Cardiac muscle cell (in vitro differentiated cells and primary cell): ENCODE data around the gene FAM43B. TPM values are rescaled to one million over a fixed set of nuclear protein-coding genes. Genes with fewer than 3 reads are reported as not detected.
A peak's percentile ranks its signal among the peaks of the same experiment; 100 is the strongest.

Source experiments
- DNase-seq, 2 donors: peaks; one replicate each; pipeline versions ENCODE4 v3.0.0 to v3.0.0-alpha.2; 2010 to 2017; ENCODE audit warnings: low read depth in 1 of 2, low spot score in 1 of 2
- H3K27ac ChIP-seq: fragments of 200-600 bp; sonication (generic); 2 replicates; pipeline ENCODE4 v1.5.1; 2016
- H3K27me3 ChIP-seq: fragments of 200-600 bp; sonication (generic); 2 replicates; pipeline ENCODE4 v1.6.0; 2016; ENCODE audit warnings: control low read depth
- H3K36me3 ChIP-seq: fragments of 200-600 bp; sonication (generic); 2 replicates; pipeline ENCODE4 v1.5.1; 2016; ENCODE audit warnings: control low read depth
- H3K4me1 ChIP-seq: fragments of 200-600 bp; sonication (generic); 2 replicates; pipeline ENCODE4 v1.8.1; 2017; ENCODE audit warnings: low read depth, mild to moderate bottlenecking, mixed run types
- H3K4me3 ChIP-seq: fragments of 200-600 bp; sonication (generic); 2 replicates; pipeline ENCODE4 v1.5.1; 2016; ENCODE audit warnings: mild to moderate bottlenecking
- H3K9me3 ChIP-seq: fragments of 200-600 bp; sonication (generic); 2 replicates; pipeline ENCODE4 v1.5.1; 2017; ENCODE audit warnings: low read depth, mild to moderate bottlenecking, control low read depth
- polyA plus RNA-seq: library from polyadenylated mRNA; unstranded; fragments of >200 nt; fragmentation: Nextera tagmentation; extraction: Ambion mirVana; gene quantifications from 2 replicates; pipeline ENCODE4 v1.2.1, GENCODE V29; 2016
- total RNA-seq: library from RNA; depleted of rRNA; stranded (reverse); fragments of >200 nt; gene quantifications from 2 replicates; pipeline ENCODE4 v1.2.3, GENCODE V29; 2016
- TF ChIP-seq, protein P1 (sequence below): IDR thresholded peaks from 2 replicates; pipeline ENCODE4 v1.5.1; 2012; ENCODE audit warnings: low read depth, mild to moderate bottlenecking, low read length

Gene FAM43B
- total and polyA plus RNA-seq, 2 experiments from 2014 or later = 3.8 to 7.6 TPM

- TF ChIP-seq, protein P1, sequence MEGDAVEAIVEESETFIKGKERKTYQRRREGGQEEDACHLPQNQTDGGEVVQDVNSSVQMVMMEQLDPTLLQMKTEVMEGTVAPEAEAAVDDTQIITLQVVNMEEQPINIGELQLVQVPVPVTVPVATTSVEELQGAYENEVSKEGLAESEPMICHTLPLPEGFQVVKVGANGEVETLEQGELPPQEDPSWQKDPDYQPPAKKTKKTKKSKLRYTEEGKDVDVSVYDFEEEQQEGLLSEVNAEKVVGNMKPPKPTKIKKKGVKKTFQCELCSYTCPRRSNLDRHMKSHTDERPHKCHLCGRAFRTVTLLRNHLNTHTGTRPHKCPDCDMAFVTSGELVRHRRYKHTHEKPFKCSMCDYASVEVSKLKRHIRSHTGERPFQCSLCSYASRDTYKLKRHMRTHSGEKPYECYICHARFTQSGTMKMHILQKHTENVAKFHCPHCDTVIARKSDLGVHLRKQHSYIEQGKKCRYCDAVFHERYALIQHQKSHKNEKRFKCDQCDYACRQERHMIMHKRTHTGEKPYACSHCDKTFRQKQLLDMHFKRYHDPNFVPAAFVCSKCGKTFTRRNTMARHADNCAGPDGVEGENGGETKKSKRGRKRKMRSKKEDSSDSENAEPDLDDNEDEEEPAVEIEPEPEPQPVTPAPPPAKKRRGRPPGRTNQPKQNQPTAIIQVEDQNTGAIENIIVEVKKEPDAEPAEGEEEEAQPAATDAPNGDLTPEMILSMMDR = no peak
Measured at GRCh38 chr1:20603504-20604464, 51.4 kb downstream of the FAM43B start.

More at GRCh38 chr1:20603504-20604464, 51.4 kb downstream of the FAM43B start:
- H3K27me3 ChIP-seq = no peaks in the 10 kb centered on the region
- no peak overlapping the region for H3K4me3 ChIP-seq
- H3K4me1 ChIP-seq = no peaks in the 10 kb centered on the region
- DNase-seq = peak in 1 of 2 donors; percentile 72
- no peaks in the 10 kb centered on the region for H3K9me3 ChIP-seq
- no peak overlapping the region for H3K27ac ChIP-seq
- H3K36me3 ChIP-seq = no peaks in the 10 kb centered on the region

Other genes with a start within 250 kb of the FAM43B start
- gene CAMK2N1, start 66.4 kb upstream of the FAM43B start, total RNA-seq = 0.30 and 0.60 TPM in 2 replicates
- gene CAMK2N1, start 66.4 kb upstream of the FAM43B start, polyA plus RNA-seq = 1.2 and 1.4 TPM in 2 replicates
- 34.4 and 38.1 TPM in 2 replicates for gene MUL1, start 44.4 kb upstream of the FAM43B start, total RNA-seq
- gene MUL1, start 44.4 kb upstream of the FAM43B start, polyA plus RNA-seq = 42.7 and 45.7 TPM in 2 replicates
- not detected in 2 replicates for gene CDA, start 36.5 kb downstream of the FAM43B start, total RNA-seq
- not detected in 2 replicates for gene CDA, start 36.5 kb downstream of the FAM43B start, polyA plus RNA-seq
- gene PINK1, start 80.9 kb downstream of the FAM43B start, total RNA-seq = 135 and 166 TPM in 2 replicates
- 174 and 179 TPM in 2 replicates for gene PINK1, start 80.9 kb downstream of the FAM43B start, polyA plus RNA-seq
- 176 and 223 TPM in 2 replicates for gene DDOST, start 108.8 kb downstream of the FAM43B start, total RNA-seq
- gene DDOST, start 108.8 kb downstream of the FAM43B start, polyA plus RNA-seq = 308 and 326 TPM in 2 replicates
- gene KIF17, start 165.4 kb downstream of the FAM43B start, total RNA-seq = 1.9 and 15.0 TPM in 2 replicates
- 1.1 and 8.4 TPM in 2 replicates for gene KIF17, start 165.4 kb downstream of the FAM43B start, polyA plus RNA-seq
- gene SH2D5, start 180.1 kb downstream of the FAM43B start, total RNA-seq = 0.98 and 1.9 TPM in 2 replicates
- 1.1 and 1.4 TPM in 2 replicates for gene SH2D5, start 180.1 kb downstream of the FAM43B start, polyA plus RNA-seq
- 144 and 178 TPM in 2 replicates for gene HP1BP3, start 234.7 kb downstream of the FAM43B start, total RNA-seq
- gene HP1BP3, start 234.7 kb downstream of the FAM43B start, polyA plus RNA-seq = 91.0 and 135 TPM in 2 replicates